ENCODE data around the gene KCTD18.
A peak's percentile ranks its signal among the peaks of the same experiment; 100 is the strongest.

The KCTD18 gene

GRCh38 chr2:200484934-200485333 is 24.9 kb downstream of the KCTD18 start:
- DNase-seq, result no peak

DNA sequence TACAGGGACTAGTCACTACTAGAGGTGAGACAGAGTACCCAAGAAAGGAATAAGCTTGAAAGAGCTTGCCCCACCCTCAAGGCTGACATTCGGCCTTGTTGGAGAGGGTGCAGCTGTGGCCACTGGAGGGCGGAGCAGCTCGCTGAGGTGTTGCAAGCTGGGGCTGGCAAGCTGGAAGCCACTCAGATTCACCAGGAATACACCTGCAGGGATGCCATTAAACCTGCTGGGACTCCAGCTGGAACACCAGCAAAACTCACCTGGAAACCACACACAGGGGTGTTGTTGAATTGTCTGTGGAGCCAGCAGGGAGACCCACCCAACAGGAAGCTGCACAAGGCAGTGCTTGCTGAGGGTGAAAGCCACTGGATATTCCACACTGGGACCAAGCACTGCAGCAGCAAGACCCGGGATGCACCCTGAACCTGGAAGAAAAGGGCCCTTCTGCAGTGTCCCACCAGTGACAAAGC is 26.1 kb downstream of the KCTD18 start:
- peak; percentile 34 to 68 (median 51) for DNase-seq

DNA sequence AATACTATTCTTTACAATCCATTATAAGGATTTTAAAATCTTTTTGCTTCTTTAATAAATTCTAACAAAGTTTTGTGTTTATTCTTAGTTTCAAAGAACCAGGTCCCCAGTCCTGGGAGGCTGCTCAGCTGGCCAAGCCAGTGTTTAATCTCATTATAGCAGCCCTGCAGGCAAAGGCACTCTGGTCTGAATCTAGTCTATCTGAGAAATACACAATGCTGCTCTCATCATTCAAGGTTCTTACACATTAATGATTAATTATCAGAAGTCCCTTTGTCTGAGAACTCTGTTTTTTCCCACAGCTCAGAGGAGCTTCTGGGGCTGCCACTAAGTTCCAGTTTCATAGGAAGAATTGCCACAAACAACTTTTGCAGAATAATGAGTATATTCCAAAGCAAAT is 27.7 kb downstream of the KCTD18 start:
- DNase-seq, result no peak

DNA sequence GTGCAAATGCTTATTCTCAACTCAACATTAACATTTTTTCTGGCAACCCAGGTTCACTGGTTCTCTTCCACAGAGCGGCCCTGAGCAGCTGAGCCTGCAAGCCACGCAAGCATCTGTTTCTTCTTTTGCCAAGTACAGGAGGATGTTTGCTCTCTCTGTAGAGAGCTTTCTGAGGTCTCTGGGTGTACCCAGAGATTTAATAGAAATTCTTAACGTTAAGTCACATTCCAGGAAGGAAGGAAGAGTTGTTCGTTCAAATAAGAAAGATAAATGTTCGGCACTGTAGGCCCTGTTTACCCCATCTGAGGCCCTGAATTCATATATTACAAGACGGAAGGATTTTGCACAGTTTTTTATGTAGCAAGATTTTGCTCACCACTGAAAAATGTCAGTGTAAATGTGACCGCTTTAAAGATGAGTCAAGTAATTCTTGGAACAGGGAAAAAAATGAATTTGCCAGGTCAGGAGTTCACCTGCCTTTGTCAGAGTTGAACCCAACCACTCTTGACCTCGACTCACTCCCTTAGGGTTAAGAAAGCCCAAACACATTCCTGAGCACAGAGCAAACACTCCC is 30.1 kb downstream of the KCTD18 start:
- DNase-seq, result no peak

- DNase-seq, result no peak
Observed at GRCh38 chr2:200477667-200478131, 32.2 kb downstream of the KCTD18 start.

DNA sequence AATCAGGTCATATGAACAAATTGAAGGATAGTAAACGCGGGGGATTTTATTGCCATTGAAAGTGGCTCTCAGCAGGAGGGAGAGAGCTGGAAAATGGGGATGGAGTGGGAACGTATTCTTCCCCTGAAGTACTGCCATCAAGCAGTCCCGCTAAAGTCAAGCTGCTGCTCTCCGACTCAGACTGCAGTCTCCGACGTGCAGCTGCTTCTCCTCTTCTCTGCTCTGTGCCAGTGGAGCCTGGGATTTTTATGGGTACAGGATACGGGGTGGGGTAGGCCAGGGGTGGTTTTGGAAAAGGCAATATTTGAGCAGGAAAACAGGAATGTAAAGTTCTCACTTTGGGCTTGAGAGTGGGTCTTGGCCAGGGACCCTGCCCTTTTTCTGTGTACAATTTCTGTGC is 33.0 kb downstream of the KCTD18 start:
- DNase-seq, result peak; percentile 2 to 72 (median 37)

DNA sequence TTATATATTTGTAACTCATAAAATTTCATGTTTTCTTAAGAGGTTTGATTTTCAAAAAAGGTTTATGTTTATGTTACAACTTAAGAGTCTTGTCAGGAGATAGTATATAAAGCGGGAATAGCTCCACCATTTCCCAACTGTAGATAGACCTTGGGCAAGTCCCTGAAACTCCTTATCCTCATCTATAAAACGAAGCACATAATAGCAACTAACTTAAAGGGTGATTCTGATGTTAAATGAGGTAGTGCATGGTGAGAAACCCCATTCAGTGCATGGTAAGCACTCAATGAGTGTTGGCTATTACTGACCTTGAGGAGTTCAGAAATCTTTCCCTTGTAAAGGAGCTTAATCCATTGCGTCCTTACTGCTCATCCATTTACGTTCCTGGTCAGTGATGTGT is 34.1 kb downstream of the KCTD18 start:
- DNase-seq, result no peak

DNA sequence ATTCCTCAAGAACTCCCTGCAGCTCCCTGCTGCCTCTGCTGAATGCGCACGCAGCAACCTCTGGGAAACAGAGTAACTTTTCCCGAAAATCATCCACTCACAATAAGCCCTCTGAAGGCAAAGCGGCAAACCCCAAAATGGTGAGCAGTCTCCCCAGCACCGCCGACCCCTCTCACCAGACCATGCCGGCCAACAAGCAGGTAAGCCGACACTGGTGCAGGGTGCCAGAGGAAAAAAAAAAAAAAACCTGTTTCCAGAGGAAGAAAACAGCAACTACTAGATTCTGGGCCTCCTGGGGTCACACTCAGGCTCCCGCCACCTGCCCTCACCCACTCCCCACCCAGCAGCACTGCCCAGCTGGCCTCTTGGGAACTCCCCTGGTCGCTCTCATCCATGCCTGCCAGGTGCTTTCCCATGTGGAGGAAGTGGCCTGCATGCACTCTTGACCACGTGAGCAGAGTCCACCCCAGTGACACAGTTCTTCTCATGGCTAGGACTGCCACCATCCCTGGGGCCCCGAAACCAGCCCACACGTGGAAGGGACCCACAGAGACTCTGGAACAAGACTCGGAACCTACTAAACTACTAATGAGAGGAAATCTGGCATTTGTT is 36.9 kb downstream of the KCTD18 start:
- no peak for DNase-seq

DNA sequence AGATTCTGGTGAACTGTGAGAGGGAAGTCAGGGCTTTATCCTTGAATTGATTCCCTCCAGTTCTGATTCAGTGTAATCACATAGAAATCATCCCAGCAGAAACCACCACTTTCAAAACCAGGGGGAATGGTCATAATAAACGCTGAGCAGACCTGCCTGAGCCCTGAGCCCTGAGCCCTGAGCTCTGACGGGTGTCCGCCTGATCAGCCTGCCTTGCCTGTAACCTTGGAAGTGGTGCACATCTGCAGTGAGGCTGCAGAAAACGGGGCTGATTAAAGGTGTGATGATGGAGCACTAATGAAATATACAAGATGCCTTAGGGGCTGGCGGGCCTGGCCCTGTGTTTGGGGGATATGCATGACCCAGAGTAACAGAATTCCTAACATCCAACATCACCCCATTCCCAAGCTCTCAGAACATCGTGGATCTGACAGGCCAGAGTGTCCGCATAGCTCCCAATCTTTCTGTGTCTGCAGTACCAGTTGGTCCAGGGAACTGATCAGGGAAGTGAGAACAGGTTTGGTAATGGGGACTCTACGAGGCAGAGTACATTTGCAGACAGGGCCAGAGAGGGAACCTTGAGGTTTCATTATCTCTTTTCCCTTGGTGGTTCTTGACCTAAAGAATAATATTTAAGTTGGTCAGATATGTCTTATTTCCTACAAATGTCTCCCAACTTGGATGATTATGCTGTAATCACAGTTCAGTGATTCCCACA is 37.8 kb downstream of the KCTD18 start:
- no peak for DNase-seq

DNA sequence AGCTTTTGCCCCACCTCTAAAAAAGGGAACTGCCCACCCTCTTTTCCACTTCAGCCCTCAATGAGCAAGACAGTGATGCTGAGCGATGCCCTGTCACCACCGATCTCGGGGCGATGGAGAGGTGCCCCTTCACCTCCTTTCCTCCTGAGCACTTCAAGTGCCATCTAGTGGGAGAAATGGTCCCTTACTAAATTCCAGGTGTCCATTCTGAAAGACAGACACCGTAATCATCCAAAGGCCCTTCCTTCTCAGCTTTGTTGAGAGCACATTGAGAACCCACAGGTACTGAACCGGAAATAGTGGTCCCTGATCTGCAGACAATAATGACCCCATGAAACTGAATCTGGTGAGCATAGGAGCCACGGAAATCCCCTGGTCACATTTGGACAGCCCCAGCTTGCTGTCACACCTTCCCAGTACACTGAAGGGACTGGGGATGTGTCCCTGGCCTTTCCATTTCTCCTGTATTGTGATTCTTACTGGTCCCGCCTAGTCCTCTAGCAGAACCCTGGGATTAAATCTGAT is 38.5 kb downstream of the KCTD18 start:
- DNase-seq, result peak in 2 of 3 experiments; percentile 27 to 71

- peak in 2 of 3 experiments; percentile 10 to 45 for DNase-seq
Observed at GRCh38 chr2:200470230-200470629, 39.6 kb downstream of the KCTD18 start.

DNA sequence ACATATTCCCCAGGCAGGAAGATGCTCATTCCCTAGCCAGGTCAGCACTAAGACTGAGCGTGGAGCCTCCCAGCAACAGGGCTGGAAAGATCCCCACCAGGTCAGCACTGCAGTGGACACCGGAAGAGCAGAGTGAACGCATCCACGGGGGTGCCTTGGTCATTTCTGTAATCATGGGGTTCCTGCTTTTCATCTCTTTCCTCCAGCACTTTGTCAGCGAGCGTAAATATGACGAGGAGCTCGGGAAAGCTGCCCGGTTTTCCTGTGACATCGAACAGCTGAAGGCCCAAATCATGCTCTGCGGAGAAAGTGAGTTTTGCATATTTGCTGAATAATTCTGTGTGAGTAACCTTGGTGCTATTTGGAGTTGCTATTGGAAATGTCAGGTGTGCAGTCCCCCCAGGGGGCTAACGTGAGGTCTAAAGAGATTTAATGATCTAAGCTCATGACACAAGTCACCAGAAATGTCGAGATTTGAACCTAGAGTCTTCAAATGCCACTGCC is 40.1 kb downstream of the KCTD18 start:
- DNase-seq, result no peak

- no peak for DNase-seq
Observed at GRCh38 chr2:200467806-200468681, 41.8 kb downstream of the KCTD18 start.

DNA sequence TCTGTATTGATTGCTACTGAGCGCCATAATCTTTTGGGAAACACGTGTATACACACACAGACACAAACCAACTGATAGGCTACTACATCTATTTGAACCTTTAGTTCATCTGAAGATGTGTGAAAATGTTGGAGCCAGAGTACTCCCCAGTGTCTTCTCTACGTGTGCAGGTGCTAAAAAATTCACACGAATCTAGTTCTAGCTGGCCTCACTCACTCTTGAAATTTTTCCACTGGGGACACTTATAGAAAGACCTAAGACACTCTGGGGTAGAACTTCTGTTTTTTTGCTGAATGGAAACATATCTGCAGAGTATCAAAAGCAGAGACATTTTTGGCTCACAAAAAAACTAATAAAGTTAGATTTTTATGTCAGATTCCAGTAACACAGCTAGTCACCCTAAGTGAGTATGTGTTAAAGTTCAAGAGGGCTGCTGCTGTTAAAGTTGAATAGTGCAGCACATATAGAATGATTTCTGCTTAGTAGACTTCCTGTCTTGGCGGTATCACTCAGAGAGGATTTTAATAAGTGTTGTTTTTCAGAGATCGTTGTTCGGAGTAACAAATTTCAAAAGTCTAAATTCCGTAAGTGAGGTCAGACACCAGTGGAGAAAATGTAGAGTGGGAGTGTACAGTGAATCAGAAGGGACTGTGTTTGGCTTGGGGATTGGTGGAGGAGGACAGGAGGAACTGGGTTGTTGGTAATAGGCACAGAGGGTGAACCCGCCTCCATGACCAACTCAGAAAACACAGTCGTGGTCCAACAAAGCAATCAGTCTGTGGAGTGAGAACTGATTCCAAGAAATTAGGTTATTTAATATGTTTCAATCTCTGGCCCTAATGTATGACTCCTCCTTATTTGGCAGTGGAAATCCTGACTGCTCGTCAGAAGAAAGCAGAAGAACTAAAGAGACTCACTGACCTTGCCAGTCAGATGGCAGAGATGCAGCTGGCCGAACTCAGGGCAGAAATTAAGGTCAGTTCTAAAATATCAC is 43.1 kb downstream of the KCTD18 start:
- no peak for DNase-seq

- no peak for DNase-seq
Observed at GRCh38 chr2:200463452-200463851, 46.4 kb downstream of the KCTD18 start.

DNA sequence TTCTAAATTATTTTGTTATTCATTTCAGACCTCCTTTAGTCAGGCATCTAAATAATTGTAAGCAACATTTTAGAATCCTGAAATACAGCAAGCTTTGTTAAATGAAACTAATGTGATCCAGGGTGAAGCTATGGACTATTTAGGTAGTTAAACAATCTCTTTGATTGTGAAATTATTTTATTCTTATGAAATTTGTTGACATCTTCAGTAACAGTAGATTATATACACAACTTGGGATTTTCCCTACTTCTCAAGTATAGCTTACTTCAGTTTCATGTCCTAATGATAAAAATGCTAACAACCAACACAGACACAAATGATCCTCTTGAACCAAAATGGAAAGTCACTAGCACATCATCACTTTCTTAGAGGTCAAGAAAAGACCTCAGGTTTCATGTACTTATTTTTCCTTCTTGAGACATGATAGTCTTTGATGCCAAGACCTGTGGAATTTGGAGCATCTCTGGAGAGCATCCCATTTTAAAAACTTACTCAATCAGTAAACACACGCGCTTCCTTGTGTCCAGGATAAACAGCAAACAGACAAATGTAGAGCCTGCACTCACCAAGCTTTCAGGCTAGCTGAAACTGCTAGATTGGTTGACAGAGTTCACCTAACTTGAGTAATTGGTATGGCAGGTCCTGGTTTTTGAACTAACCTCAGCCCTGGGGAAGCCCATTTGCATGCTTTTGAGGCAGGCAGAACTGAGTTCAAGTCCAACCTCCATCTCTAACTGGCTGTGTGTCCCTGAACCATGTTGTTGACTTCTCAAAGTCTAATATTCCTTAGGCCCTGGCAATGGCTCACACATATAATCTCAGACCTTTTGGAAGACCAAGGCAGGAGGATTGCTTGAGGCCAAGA is 47.8 kb downstream of the KCTD18 start:
- no peak for DNase-seq

- no peak for DNase-seq
Observed at GRCh38 chr2:200459101-200459500, 50.8 kb downstream of the KCTD18 start.

DNA sequence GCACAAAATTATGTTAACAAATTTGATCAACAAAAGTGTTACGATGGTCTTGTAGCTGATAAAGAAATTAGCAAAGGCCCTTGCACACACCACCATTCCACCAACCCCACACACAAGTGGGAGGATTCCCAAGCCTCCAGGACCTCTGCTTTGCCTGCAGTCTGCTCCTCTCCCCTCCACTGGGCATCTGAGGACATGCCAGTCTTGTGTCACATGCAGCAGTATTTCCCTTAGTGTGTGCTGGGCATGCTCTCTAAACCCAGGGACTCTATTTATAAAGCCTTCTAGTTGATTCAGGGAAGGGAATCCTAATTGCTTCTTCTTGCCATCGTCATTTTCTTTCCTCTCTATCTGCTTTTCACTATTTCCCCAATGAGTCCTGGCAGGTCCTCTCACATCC is 53.3 kb downstream of the KCTD18 start:
- no peak for DNase-seq

GRCh38 chr2:200455958-200456421 is 53.9 kb downstream of the KCTD18 start:
- no peak for DNase-seq

Data from NCI-H1417 (cell line).